ENCODE data around the gene SAMD7.

Gene SAMD7

GRCh38 chr3:169911272-169911671 is at the start of gene SAMD7:
SAMD7 (plus strand) TSS chr3:169911572; CDS start chr3:169919499, 7,927 bp downstream.
- Histone ChIP-seq H3K4me1 (no peaks in the 10 kb centered on the region), H3K36me3 (ENCODE audit: control insufficient read depth, insufficient read depth, low read length) (no peaks in the 10 kb centered on the region), H2AFZ (no peak within 1 kb of the TSS), H3K9ac (no peak within 1 kb of the TSS), H3K4me3 (ENCODE audit: low read depth, low read length) (no peak within 1 kb of the TSS), H3K27ac (no peak within 1 kb of the TSS), H3K79me2 (no peaks in the 10 kb centered on the region), H3K4me2 (ENCODE audit: low read length) (no peak within 1 kb of the TSS), H3K27me3 (ENCODE audit: control insufficient read depth, insufficient read depth, low read length) (no peaks in the 10 kb centered on the region), H3K9me3 (ENCODE audit: control insufficient read depth, low read length) (no peaks in the 10 kb centered on the region)
- no peak for TF ChIP-seq CTCF (IDR thresholded peaks at IDR 0.05)

- H3K36me3 ChIP-seq (ENCODE audit: control insufficient read depth, insufficient read depth, low read length): no peaks in the 10 kb centered on the region
- no peak for TF ChIP-seq CTCF (IDR thresholded peaks at IDR 0.05)
- H3K27me3 ChIP-seq (ENCODE audit: control insufficient read depth, insufficient read depth, low read length): no peaks in the 10 kb centered on the region
- H2AFZ ChIP-seq: no peak overlapping the region
- no peaks in the 10 kb centered on the region for H3K4me1 ChIP-seq
- no peak overlapping the region for H3K4me2 ChIP-seq (ENCODE audit: low read length)
- no peak overlapping the region for H3K4me3 ChIP-seq (ENCODE audit: low read depth, low read length)
- H3K27ac ChIP-seq: no peak overlapping the region
- H3K9me3 ChIP-seq (ENCODE audit: control insufficient read depth, low read length): no peaks in the 10 kb centered on the region
- H3K9ac ChIP-seq: no peak overlapping the region
- no peaks in the 10 kb centered on the region for H3K79me2 ChIP-seq
Observed at GRCh38 chr3:169861871-169862270, 49.5 kb upstream of the SAMD7 start.

GRCh38 chr3:169863458-169863899 is 47.9 kb upstream of the SAMD7 start:
- Histone ChIP-seq H3K27me3 (ENCODE audit: control insufficient read depth, insufficient read depth, low read length) (no peaks in the 10 kb centered on the region), H2AFZ (peak overlapping the region; percentile 56), H3K9ac (no peak overlapping the region), H3K9me3 (ENCODE audit: control insufficient read depth, low read length) (no peaks in the 10 kb centered on the region), H3K36me3 (ENCODE audit: control insufficient read depth, insufficient read depth, low read length) (no peaks in the 10 kb centered on the region), H3K4me3 (ENCODE audit: low read depth, low read length) (no peak overlapping the region), H3K4me1 (no peaks in the 10 kb centered on the region), H3K27ac (no peak overlapping the region), H3K79me2 (no peaks in the 10 kb centered on the region), H3K4me2 (ENCODE audit: low read length) (no peak overlapping the region)
- TF ChIP-seq CTCF (IDR thresholded peaks at IDR 0.05): peak; percentile 90

- no peak overlapping the region for H2AFZ ChIP-seq
Observed at GRCh38 chr3:169864270-169864669, 47.1 kb upstream of the SAMD7 start.

More at GRCh38 chr3:169864270-169864669, 47.1 kb upstream of the SAMD7 start:
- Histone ChIP-seq H3K27ac (no peak overlapping the region), H3K9me3 (ENCODE audit: control insufficient read depth, low read length) (no peaks in the 10 kb centered on the region), H3K79me2 (no peaks in the 10 kb centered on the region), H3K4me1 (no peaks in the 10 kb centered on the region), H3K4me3 (ENCODE audit: low read depth, low read length) (no peak overlapping the region), H3K27me3 (ENCODE audit: control insufficient read depth, insufficient read depth, low read length) (no peaks in the 10 kb centered on the region), H3K4me2 (ENCODE audit: low read length) (no peak overlapping the region), H3K9ac (no peak overlapping the region), H3K36me3 (ENCODE audit: control insufficient read depth, insufficient read depth, low read length) (no peaks in the 10 kb centered on the region)
- no peak for TF ChIP-seq CTCF (IDR thresholded peaks at IDR 0.05)
